ENCODE data around the gene NSMCE1.

NSMCE1 gene

DNA sequence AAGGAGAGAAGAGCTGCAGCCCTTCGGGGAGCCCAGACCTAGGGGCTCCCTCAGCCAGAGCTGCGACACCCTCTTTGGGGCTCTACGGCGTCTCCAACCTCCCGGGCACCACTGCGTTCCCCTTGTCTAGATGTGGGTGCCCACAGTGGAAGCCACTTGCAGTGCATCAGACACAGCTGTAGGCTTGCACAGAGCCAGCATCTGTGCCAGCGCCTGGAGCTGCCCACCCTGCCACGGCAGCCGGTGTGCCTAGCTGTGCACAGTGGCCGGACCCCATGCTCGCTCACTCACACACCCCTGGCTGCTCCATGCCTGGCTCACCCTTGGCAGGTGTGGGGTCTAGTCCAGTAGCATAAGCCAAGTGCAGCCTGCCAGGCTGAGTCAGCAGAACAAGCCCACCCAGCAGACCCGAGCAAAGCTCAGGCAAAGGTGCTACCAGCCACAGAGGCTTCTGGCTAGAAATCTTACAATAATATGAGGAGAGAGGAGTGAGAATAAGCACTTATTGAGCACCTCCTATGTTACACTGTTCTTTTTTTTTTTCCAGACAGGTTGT is 78.2 kb downstream of the NSMCE1 start:
- no peak overlapping the region for H3K4me3 ChIP-seq (ENCODE audit: low read length)
- TF ChIP-seq, protein P1, sequence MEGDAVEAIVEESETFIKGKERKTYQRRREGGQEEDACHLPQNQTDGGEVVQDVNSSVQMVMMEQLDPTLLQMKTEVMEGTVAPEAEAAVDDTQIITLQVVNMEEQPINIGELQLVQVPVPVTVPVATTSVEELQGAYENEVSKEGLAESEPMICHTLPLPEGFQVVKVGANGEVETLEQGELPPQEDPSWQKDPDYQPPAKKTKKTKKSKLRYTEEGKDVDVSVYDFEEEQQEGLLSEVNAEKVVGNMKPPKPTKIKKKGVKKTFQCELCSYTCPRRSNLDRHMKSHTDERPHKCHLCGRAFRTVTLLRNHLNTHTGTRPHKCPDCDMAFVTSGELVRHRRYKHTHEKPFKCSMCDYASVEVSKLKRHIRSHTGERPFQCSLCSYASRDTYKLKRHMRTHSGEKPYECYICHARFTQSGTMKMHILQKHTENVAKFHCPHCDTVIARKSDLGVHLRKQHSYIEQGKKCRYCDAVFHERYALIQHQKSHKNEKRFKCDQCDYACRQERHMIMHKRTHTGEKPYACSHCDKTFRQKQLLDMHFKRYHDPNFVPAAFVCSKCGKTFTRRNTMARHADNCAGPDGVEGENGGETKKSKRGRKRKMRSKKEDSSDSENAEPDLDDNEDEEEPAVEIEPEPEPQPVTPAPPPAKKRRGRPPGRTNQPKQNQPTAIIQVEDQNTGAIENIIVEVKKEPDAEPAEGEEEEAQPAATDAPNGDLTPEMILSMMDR (conservative IDR thresholded peaks at IDR 0.05; ENCODE audit: low read depth, low read length), result no peak
- no peak for DNase-seq (ENCODE audit: low read depth)

GRCh38 chr16:27189335-27189972 is 79.1 kb downstream of the NSMCE1 start:
- TF ChIP-seq, protein P1 (conservative IDR thresholded peaks at IDR 0.05; ENCODE audit: low read depth, low read length), result no peak
- no peak for DNase-seq (ENCODE audit: low read depth)

GRCh38 chr16:27188633-27189032 is 79.9 kb downstream of the NSMCE1 start:
- TF ChIP-seq, protein P1 (conservative IDR thresholded peaks at IDR 0.05; ENCODE audit: low read depth, low read length), result no peak
- DNase-seq (ENCODE audit: low read depth), result no peak
- H3K4me3 ChIP-seq (ENCODE audit: low read length), result no peak overlapping the region

More at GRCh38 chr16:27189335-27189972, 79.1 kb downstream of the NSMCE1 start:
- no peak overlapping the region for H3K4me3 ChIP-seq (ENCODE audit: low read length)

GRCh38 chr16:27185776-27186130 is 82.8 kb downstream of the NSMCE1 start:
- no peak for DNase-seq (ENCODE audit: low read depth)
- TF ChIP-seq, protein P1 (conservative IDR thresholded peaks at IDR 0.05; ENCODE audit: low read depth, low read length), result no peak
- H3K4me3 ChIP-seq (ENCODE audit: low read length), result no peak overlapping the region

- DNase-seq (ENCODE audit: low read depth), result no peak
- TF ChIP-seq, protein P1 (conservative IDR thresholded peaks at IDR 0.05; ENCODE audit: low read depth, low read length), result no peak
- no peak overlapping the region for H3K4me3 ChIP-seq (ENCODE audit: low read length)
These were observed 85.6 kb downstream of the NSMCE1 start for GRCh38 chr16:27182906-27183405.

DNA sequence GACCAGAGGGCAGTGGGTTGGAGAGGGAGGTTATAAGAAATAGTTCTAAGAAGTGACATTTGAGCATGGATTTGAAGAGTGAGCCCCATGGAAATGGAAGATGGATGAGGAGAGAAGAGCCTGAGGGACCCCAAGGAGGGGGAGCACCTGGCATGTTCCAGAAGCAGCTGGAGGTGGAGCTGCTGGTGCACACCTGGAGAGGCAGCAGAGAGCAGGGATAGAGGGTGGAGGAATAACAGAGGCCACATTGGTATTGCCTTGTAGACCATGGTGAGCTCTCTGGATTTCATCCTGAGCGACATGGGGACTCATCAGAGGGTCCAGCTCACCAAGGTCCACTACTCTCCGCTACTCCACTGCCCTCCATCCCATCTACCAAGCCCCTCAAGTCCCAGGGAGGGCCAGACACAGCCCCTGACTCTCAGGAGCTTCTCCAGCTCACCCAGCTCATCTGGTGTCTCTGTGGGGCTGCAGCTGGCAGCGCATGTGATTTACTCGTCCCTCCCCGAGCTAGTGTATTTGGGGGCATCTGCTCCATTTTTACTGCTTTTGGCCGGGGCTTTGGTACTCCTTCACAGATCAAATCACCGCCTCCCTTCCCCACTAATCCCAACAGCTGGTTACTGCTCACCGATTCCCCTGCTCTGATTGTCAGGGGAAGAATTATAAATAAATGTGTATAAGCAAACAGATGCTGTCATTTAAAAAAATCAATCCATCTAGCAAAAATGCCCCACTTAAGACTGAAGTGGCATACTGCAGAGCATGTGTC is 87.4 kb downstream of the NSMCE1 start:
- H3K4me3 ChIP-seq (ENCODE audit: low read length), result no peak overlapping the region
- no peak for DNase-seq (ENCODE audit: low read depth)
- TF ChIP-seq, protein P1 (conservative IDR thresholded peaks at IDR 0.05; ENCODE audit: low read depth, low read length), result peak; percentile 12

All from retinal pigment epithelial cell (primary cell).